GM19452 (cell line): ENCODE results near the gene DLL3.
"Not testable (repeated sequence)": the region's sequence is repeated elsewhere in the genome, so short reads cannot be mapped to it uniquely, and the experiment has no call there.

ENCODE experiments used
- ATAC-seq: cut with Tn5 transposase; IDR thresholded peaks from one replicate; pipeline ENCODE4 v1.9.1; 2021; ENCODE audit not compliant: unreplicated experiment

Gene DLL3, protein sequence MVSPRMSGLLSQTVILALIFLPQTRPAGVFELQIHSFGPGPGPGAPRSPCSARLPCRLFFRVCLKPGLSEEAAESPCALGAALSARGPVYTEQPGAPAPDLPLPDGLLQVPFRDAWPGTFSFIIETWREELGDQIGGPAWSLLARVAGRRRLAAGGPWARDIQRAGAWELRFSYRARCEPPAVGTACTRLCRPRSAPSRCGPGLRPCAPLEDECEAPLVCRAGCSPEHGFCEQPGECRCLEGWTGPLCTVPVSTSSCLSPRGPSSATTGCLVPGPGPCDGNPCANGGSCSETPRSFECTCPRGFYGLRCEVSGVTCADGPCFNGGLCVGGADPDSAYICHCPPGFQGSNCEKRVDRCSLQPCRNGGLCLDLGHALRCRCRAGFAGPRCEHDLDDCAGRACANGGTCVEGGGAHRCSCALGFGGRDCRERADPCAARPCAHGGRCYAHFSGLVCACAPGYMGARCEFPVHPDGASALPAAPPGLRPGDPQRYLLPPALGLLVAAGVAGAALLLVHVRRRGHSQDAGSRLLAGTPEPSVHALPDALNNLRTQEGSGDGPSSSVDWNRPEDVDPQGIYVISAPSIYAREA

DNA sequence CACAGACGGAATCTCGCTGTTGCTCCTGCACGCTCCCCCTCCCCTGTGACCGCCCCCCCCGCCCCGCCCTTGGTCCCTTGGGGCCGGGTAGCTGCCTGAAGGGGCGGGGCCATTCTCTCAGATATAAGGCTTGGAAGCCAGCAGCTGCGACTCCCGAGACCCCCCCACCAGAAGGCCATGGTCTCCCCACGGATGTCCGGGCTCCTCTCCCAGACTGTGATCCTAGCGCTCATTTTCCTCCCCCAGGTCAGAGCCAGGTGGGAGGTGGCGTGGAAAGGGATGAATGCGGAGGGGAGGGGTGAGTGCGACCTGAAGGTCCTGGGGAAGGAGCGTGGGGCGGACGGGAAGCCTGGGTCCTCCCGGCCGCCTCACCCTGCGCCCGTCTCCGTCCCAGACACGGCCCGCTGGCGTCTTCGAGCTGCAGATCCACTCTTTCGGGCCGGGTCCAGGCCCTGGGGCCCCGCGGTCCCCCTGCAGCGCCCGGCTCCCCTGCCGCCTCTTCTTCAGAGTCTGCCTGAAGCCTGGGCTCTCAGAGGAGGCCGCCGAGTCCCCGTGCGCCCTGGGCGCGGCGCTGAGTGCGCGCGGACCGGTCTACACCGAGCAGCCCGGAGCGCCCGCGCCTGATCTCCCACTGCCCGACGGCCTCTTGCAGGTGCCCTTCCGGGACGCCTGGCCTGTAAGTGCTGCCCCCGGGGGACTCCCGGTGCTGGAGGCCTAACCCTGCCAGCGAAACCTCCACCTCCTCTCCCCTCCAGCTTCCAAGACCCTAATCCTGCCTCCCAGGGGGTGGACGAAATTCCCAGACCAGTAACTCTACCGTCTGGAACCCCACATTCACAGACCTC lies at the start of gene DLL3:
Gene DLL3, plus strand, starts transcription at position 150 of the 845 bp plus-strand sequence. Its CDS starts 28 bp downstream, at position 178.
- ATAC-seq = no peak

DNA sequence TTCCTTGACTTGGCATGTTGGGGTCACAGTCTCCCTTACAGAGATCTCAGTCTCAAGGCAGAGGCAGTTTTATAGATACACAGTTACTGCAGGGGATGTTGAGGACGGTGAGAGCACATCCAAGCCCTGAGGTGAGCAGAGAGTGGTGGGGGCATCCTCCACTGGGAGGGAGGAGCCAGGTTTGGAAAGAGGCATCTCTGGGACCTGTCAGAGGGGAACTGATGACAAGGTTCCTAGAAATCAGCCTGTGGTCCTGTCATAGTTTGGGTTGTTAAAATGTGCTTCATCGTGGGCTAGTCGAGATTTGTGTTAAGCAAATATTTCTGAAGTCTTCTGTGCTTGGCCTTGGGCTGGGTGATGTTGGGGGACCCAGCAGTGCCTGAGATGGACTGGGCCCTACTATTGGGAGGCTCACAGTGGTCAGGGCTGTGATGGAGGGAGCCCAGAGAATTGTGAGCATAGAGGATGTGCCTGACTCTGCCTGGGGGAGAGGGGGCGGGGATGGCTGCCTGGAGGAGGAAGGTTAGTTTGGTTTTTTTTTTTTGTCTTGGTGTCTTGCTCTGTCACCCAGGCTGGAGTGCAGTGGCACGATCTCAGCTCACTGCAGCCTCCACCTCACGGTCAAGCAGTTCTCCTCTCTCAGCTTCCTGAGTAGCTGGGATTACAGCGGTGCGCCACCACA lies 49.5 kb upstream of the DLL3 start:
- no peak for ATAC-seq

DNA sequence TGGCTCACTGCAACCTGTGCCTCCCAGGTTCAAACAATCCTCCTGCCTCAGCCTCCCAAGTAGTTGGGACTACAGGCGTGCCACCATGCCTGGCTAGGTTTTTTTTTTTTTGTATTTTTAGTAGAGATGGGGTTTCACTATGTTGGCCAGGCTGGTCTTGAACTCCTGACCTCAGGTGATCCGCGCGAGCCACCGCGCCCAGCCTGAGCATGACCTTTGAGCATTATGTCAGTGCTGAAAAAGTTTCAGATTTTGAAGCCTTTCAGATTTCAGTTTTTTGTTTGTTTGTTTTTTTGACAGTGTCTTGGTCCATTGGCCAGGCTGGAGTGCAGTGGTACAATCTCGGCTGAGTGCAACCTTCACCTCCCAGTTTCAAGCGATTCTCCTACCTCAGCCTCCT lies 47.5 kb upstream of the DLL3 start:
- not testable (repeated sequence) for ATAC-seq

DNA sequence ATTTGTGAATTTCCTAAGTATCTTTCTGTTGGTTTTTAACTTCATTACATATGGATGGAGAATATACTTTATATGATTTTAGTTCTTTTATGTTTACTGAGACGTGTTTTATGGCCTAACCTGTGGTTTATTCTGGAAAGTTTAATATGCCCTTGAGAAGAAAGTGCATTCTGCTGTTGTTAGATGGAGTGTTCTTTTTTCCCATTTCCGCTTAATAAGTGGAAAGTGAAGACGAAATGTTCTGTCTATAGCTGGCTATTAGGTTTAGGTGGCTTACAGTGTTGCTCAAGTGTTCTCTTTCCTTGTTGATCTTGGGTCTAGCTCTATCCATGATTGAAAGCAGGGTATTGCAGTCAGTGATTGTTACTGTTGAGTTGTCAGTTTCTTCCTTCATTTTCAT lies 35.3 kb upstream of the DLL3 start:
- ATAC-seq = no peak

DNA sequence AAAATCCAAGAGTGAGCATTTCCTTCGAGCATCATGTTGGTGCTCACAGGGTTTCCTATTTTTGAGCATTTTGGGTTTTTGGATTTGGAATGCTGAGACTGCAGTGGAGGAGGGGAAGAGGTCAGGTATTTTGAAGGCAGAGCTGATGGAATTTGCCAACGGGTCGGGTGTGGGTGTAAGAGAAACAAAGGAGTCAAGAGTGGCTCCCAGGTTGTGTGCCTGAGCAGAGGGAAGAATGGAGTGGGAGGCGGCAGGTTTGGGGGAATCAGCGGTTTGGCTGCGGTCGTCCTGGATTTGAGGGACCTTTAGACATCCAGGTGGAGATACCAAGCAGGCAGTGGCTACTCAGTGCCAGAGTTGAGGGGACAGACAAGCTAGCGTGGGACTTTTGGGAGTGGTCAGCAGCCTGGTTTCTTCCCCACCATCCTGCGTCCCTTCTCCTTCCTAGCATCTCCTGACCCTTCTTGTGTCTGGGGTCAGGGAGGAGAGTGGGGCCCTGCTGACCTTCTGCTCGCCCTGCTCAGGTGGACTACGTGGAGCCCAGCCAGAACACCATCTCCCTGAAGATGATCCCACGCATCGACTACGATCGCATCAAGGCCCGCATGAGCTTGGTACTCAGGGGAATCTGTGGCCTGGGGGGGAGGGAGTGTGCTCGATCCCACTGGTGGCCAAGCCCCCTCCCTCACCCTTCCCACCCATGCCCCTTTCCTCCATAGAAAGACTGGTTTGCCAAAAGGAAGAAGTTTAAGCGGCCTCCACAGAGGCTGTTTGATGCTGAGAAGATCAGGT lies 32.6 kb upstream of the DLL3 start:
- no peak for ATAC-seq

DNA sequence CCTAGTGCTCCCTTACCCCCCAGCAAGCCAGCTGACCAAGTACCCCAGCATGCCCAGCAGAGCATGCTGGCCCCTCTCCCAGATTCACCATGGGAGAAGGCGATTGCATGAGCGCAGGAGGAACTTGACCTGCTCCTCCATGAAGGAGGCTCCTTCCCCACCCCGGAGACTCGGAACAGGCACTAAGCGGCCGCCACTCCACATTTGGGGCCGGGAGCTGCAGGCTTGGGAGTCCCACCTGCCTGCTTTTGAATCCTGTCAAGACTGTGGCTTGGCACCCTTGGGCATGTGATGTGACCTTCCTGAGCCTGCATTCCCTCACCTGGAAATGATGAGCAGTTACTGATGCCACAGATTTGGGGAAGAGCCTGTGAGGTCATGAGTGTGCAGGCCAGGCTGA lies 30.8 kb upstream of the DLL3 start:
- no peak for ATAC-seq

DNA sequence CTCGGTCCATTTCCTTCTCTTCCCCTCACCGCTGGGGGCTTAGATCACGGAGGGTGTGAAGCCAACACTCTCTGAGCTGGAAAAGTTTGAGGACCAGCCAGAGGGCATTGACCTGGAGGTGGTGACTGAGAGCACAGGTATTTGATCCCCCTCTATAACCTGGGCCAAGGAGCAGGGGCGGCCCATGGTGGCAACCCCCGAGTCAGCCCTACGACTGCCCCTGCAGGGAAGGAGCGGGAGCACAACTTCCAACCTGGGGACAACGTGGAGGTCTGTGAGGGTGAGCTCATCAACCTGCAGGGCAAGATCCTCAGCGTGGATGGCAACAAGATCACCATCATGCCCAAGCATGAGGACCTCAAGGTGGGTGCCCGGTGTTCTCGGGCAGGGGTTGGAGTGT lies 29.7 kb upstream of the DLL3 start:
- ATAC-seq = no peak

DNA sequence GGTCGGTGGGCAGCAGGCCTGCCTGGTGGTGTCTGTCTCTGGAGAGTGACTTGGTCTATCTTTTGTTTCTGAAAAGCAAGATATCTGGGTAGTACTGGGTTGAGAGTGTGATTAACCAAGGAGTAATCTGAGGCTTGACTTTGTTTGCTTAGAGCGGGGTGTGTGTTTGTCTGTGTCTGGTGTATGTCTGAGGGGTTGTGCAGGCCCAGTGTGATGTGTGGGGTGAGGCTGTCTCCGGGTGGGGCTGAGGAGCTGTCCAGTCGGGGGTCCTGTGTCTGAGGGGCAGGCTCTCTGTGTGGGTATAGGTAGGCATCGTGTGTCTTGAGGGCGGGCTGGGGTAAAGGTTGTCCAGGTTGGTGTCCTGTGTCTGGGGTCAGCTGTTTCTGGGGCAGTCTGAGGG lies 29.2 kb upstream of the DLL3 start:
- no peak for ATAC-seq

DNA sequence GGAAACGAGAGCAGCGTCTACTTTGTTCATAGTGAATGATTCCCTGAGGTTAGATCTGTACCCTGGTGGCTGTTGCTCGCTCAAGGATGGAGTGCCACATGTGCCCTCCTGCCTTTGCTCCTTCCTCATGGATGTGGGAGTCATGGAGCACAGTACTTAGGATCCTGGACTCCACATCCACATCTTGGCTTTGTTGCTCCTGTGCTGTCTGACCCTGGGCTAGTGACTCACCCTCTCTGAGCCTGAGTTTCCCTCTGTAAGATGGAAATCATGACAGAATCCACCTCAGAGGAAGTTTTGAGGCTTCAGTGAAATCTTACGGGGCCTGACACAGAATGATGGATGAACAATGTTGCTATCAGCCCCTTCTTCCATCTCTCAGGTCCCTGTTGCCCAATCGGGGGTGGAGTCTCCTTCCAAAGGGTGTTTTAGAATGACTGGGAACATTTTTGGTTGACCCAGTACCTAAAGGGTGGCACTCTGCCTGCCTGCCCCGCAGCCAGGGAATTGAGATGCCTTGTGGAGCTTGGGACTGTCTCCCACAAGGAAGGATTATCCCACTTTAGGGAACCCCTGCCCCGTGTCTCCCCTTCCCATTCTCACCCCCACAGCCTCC lies 27.9 kb upstream of the DLL3 start:
- ATAC-seq = no peak

DNA sequence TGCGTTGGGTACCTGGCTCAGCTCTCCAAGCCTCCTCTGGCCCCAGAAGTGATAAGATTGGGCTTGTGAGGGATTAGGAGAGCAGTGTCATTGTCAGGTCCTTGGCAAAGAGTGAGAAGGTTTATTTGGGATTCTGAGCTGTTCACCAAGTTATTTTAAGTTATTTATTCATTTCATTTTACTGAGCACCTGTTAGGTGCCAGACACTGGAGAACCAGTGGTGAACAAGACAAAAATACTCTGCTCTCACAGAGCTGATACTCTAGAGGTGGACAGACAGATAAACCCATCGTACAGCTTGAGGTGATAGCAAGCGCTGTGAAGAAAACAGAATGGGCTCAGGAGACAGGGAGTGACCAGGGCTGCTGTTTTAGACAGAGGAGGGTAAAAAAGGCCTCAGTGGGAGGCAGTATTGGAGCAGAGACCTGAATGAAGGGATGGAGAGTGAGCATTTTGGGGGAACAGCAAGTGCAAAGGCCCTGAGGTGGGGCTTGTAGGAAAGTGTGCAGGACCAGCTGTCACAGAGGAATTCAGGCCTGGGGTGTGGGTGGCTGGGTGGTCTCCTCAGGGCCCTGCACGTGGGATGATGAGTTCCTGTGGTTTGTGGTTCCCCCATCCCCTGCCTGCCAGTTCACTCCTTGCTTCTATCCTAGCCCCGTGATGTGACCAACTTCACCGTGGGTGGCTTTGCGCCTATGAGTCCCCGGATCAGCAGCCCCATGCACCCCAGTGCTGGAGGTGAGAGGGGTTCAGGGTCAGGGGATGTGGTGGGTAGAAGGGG lies 26.8 kb upstream of the DLL3 start:
- ATAC-seq = no peak

DNA sequence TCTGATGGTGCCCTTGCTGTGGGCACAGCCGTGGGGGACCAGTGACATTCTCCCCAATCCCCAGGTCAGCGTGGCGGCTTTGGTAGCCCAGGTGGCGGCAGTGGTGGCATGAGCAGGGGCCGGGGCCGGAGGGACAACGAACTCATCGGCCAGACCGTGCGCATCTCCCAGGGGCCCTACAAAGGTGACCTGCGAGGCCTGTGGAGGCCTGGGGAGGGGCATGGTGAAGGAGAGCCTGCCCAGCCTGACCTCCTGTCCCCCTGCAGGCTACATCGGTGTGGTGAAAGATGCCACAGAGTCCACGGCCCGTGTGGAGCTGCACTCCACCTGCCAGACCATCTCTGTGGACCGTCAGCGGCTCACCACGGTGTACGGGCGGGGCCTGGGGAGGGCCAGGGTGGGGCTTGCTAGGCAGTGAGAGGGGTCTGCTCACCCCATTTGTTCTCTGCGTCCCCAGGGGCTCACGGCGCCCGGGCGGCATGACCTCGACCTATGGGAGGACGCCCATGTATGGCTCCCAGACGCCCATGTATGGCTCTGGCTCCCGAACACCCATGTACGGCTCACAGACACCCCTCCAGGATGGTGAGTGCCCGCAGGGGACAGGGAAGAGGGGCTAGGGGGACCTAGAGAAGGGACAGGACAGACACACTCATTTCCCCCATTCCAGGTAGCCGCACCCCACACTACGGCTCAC lies 25.9 kb upstream of the DLL3 start:
- no peak for ATAC-seq

DNA sequence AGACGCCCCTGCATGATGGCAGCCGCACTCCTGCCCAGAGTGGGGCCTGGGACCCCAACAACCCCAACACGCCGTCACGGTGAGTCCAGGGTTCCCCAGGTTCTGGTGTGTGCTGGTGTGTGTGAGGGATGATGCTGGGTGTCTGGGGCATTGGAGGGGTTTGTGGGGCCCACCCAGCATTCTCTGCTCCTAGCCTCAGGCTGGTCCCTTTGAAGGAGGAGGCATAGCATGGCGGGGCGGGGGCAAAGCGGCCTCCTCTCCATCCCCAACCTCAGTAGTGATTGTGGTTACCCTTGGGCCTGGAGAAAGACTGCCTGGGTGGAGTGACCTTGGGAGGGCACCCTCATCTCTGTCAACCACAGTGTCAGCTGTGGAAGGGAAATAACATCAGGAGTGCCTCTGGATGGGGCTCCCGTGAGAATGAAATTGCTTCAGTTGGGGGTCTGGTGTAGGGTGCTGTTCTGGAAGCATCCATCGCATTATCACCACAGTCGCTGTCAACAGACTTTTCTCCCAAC lies 25.2 kb upstream of the DLL3 start:
- ATAC-seq = no peak

DNA sequence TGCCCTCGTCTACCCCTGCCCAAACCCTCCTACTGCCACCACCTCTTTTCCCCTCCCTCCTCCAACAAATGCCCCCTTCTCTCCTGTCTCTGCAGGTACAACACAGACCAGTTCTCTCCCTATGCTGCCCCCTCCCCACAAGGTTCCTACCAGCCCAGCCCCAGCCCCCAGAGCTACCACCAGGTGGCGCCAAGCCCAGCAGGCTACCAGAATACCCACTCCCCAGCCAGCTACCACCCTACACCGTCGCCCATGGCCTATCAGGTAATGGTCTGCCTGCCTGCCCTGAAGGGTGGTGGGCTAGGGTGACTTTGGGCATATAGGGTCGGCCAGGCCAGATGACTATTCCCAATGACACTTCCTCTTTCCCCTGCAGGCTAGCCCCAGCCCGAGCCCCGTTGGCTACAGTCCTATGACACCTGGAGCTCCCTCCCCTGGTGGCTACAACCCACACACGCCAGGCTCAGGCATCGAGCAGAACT lies 24.6 kb upstream of the DLL3 start:
- no peak for ATAC-seq

DNA sequence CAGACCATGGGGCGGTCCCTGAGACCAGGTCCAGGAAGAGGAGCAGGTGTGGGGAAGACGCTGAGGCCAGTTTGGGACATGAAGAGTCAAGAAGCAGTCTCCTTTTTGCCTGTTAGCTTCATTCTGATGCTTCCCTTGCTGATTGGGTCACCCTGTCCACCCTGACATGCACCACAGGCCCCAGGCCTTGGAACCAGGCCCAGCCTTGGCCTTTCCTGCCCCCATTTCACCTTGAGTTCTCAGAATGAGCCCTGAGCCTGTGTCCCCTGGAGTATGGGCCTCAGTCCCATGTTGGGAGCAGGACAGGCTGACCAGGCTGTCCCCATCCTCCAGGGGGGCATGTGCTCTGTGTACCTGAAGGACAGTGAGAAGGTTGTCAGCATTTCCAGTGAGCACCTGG lies 23.0 kb upstream of the DLL3 start:
- no peak for ATAC-seq

DNA sequence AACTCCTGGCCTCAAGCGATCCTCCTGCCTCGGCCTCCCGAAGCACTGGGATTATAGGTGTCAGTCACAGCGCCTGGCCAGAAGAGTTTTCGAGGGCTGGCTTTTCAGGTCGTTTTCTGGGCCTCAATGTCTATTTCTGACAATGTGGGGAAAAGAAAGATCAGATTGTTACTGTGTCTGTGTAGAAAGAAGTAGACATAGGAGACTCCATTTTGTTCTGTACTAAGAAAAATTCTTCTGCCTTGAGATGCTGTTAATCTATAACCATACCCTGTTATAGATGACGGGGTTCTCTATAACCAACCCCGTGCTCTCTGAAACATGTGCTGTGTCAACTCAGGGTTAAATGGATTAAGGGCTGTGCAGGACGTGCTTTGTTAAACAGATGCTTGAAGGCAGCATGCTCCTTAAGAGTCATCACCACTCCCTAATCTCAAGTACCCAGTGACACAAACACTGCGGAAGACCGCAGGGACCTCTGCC lies 19.4 kb upstream of the DLL3 start:
- not testable (repeated sequence) for ATAC-seq

DNA sequence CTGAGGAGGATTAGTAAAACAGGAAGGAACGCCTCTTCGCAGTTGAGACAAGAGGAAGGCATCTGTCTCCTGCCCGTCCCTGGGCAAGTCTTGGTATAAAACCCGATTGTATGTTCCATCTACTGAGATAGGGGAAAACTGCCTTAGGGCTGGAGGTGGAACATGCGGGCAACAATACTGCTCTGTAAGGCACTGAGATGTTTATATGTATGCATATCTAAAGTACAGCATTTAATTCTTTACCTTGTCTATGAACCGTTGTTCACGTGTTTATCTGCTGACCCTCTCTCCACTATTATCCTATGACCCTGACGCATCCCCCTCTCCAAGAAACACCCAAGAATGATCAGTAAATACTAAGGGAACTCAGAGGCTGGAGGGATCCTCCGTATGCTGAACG lies 18.8 kb upstream of the DLL3 start:
- no peak for ATAC-seq

DNA sequence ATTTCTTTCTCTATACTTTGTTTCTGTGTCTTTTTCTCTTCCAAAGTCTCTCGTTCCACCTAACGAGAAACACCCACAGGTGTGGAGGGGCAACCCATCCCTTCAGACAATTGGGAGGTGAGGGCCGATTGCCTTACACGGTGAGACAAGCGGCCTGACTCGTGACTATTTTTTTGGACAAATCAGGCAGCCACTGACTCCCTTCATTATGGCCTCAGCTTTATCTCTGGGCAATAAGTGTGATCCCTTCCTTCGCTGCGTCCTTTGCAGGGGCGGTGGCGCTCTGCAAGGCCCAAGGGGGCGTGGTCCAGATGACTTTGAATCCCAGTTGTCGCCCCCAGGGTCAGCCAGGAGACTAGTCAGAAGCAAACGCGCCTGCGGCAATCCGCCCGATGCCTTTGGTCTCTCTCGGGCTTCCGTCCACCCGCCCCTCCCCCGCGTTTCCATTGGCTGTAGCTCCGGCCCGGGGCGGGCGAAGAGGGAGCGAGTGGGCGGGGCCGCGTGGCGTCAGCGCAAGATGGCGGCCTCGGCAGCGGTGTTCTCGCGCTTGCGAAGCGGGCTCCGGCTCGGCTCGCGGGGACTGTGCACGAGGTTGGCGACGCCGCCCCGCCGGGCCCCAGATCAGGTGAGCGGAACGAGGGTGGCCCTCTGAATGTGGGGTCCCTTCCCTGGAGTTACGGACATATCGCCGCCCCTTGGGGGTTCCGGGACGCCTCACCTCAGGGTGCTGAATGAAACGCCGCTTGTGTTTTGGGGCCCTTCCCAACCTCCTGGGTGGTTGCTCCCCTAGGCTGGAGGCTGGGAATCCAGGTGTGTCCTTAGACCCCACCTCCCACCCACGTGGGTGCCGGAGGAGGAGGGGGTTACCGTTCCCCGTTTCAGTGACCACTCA lies 18.2 kb upstream of the DLL3 start, which contains the start of gene TIMM50:
Gene TIMM50, plus strand, starts transcription at position 502 of the 892 bp plus-strand sequence. Its CDS starts 16 bp downstream, at position 518.
- peak; percentile 87 for ATAC-seq
